ENCODE results near the gene GRIK2. TPM values are rescaled to one million over a fixed set of nuclear protein-coding genes. Genes with fewer than 3 reads are reported as not detected.

GRIK2 gene
- total RNA-seq, 1 experiment from 2014 or later: 6.6 TPM

GRCh38 chr6:101458826-101459225 is 65.3 kb downstream of the GRIK2 start:
- CTCF ChIA-PET: no interaction called here
- Histone ChIP-seq H3K27ac (ENCODE audit: low read length) (no peak overlapping the region), H3K4me3 (ENCODE audit: low read depth in 2 of 2, low read length in 2 of 2) (no peak overlapping the region), H3K4me1 (ENCODE audit: control insufficient read depth, insufficient read depth, low read length) (no peaks in the 10 kb centered on the region), H3K27me3 (ENCODE audit: control insufficient read depth, insufficient read depth, low read length) (no peaks in the 10 kb centered on the region), H3K36me3 (ENCODE audit: control insufficient read depth, insufficient read depth, low read length) (no peaks in the 10 kb centered on the region), H3K9me3 (ENCODE audit: control insufficient read depth, insufficient read depth, low read depth, low read length) (no peaks in the 10 kb centered on the region)
- ATAC-seq (no peak), DNase-seq (ENCODE audit: low read depth, low spot score) (no peak)
- POLR2A ChIA-PET: interaction anchor here (0.7 kb wide), 1 partner anchor 95 kb away, joined by 5 read pairs; no protein-coding TSS in a partner anchor
- BruUV-seq (replicated peaks): no TSS peak
- intact Hi-C loops (cut with micrococcal nuclease; ENCODE audit: unreplicated experiment): no loop called here
- in situ Hi-C loops (cut with HindIII; ENCODE audit: low pct_unique_long_range_greater_than_20kb, low sequenced_read_pairs): no loop called here
- TF ChIP-seq TCF7L2 (IDR thresholded peaks at IDR 0.05; ENCODE audit: low read depth, low read length): no peak
- TF ChIP-seq POLR2AphosphoS5 (IDR thresholded peaks at IDR 0.05; ENCODE audit: low read depth, low read length): no peak
- TF ChIP-seq SIN3A (IDR thresholded peaks at IDR 0.05; ENCODE audit: borderline replicate concordance, insufficient read depth, low read depth, low read length): no peak
- no peak for TF ChIP-seq REST (IDR thresholded peaks at IDR 0.05; ENCODE audit: insufficient read depth in 1 of 2, low read depth in 2 of 2, low read length in 1 of 2)
- no peak for TF ChIP-seq CTCF (IDR thresholded peaks at IDR 0.05)

- intact Hi-C loops (cut with micrococcal nuclease; ENCODE audit: unreplicated experiment) (no loop called here), in situ Hi-C loops (cut with HindIII; ENCODE audit: low pct_unique_long_range_greater_than_20kb, low sequenced_read_pairs) (no loop called here)
- H3K27ac ChIP-seq (ENCODE audit: low read length): no peak overlapping the region
Measured at GRCh38 chr6:101462576-101462975, 69.1 kb downstream of the GRIK2 start.

More at GRCh38 chr6:101462576-101462975, 69.1 kb downstream of the GRIK2 start:
- ChIA-PET POLR2A (no interaction called here), CTCF (no interaction called here)
- Histone ChIP-seq H3K4me3 (ENCODE audit: low read depth in 2 of 2, low read length in 2 of 2) (no peak overlapping the region), H3K27me3 (ENCODE audit: control insufficient read depth, insufficient read depth, low read length) (no peaks in the 10 kb centered on the region), H3K4me1 (ENCODE audit: control insufficient read depth, insufficient read depth, low read length) (no peaks in the 10 kb centered on the region), H3K9me3 (ENCODE audit: control insufficient read depth, insufficient read depth, low read depth, low read length) (no peaks in the 10 kb centered on the region), H3K36me3 (ENCODE audit: control insufficient read depth, insufficient read depth, low read length) (no peaks in the 10 kb centered on the region)
- ATAC-seq (no peak), DNase-seq (ENCODE audit: low read depth, low spot score) (no peak)
- no peak for TF ChIP-seq POLR2AphosphoS5 (IDR thresholded peaks at IDR 0.05; ENCODE audit: low read depth, low read length)
- no peak for TF ChIP-seq TCF7L2 (IDR thresholded peaks at IDR 0.05; ENCODE audit: low read depth, low read length)
- TF ChIP-seq CTCF (IDR thresholded peaks at IDR 0.05): no peak
- TF ChIP-seq SIN3A (IDR thresholded peaks at IDR 0.05; ENCODE audit: borderline replicate concordance, insufficient read depth, low read depth, low read length): no peak
- no peak for TF ChIP-seq REST (IDR thresholded peaks at IDR 0.05; ENCODE audit: insufficient read depth in 1 of 2, low read depth in 2 of 2, low read length in 1 of 2)
- BruUV-seq (replicated peaks): no TSS peak
